HS-5 (cell line): Measurements from ENCODE around the gene SIK2.

ENCODE experiments used
- DNase-seq: peaks from one replicate; pipeline ENCODE4 v3.0.0-alpha.2; 2012; ENCODE audit warnings: low read depth

The SIK2 gene

GRCh38 chr11:111582163-111582562 is 20.1 kb upstream of the SIK2 start:
- DNase-seq, result no peak

DNA sequence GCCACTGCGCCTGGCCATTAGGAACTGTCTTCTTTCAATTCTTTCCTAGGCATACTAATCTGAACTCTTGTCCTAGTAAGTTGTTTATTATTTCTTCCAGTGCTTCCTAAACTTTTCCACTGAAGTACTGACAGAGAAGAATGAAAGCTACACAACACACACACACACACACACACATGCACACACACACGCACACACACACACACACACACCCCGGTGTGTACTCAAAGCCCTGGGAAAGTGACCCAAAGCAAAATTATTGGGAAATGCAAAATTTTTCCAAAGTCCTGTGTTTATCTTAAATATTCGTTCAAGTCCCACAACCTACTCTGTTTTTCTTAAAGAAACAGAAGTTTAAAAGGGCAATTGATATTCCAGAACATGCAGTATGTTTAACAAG is 19.4 kb upstream of the SIK2 start:
- no peak for DNase-seq

DNA sequence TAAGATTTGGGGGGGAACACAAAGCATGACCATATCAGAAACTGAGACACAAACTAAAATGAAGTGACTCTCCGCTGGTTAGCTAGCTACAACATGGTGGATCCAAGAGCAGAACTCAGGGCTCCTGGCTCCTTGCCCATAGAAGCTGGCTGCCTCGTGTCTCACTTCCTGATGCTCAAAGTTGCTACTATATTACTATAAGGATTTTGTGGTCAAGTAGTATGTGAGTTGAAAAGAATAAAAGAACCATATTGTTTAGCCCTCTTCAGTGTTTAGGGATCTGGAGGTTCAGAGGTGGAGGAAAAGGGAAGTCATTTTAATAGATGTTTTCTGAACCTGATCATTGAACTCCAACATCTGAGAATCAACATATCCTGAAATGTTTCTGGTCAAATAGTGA is 16.9 kb upstream of the SIK2 start:
- no peak for DNase-seq

GRCh38 chr11:111586388-111586831 is 15.8 kb upstream of the SIK2 start:
- no peak for DNase-seq

DNA sequence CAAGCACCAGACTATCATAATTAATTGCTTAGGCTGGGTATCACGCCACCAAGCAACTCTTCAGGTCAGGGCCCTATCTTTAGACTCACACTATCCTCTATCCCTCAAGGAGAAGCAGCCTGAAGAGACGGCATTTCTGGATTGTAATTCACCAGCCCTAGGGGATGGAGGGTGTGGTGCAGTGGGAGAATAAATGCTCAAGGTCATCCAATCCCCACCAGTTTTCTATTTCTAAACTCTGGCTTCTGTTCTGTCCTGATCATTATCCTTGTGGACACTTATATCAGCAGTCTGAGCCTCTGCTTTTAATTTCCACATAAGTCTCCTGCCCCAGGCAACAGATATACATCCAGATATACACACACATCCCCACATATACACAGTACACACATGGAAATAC is 13.1 kb upstream of the SIK2 start:
- no peak for DNase-seq

DNA sequence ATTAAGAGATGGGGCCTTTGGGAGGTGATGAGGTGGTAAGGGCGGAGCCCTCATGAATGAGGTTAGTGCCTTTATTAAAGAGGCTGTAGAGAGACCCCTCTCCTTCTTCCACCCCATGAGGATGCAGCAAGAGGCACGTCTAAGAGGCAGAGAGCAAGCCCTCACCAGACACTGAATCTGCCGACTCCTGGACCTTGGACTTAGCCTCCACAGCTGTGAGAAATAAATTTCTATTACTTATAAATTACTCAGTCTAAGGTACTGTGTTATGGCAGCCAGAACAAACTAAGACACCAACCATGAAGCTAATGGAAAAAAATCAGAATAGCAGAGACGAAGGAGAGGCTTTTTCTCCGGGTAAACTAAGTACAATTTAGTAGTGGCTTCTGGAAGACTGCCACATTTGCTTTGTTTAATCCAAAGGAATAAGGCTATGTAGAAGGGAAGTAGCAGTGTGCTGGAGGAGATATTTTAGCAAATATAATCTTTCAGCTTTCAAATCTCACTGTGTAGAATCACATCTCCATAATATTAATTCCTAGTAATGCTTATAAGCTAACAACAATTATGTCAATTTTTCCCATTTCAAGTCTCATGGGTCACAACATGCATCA is 12.3 kb upstream of the SIK2 start:
- no peak for DNase-seq

DNA sequence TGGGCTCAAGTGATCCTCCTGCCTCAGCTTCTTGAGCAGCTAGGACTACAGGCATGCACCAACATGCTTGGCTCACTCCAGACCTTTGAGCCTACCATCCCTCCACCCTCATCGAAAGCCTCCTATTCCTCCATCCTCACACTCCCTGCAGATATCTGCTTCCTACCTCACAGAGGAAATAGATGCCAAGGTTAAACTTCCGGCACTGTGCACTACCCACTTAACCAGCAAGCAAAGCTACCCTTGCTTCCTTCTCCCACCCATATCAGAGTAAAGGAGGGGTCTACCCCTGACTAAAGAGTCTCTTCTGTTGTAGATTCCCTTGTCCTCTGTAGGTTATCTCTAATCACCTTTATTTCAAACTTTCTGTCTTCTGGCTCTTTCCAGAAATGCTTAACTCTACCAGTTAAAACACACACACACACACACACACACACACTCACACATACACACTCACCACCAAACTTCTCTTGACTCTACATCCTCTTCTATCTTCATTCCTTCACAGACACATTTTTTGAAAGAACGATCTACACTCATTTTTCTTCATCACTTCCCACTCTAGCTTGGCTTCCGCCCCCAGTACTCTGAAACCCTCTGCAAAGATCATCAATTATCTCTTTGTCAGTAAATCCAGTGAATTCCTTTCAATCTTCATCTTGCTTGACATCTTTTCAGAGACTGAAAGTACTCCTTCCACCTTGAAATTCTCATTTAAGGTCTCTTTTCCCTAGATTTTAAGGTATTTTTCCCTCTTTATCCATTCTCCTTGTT is 10.9 kb upstream of the SIK2 start:
- no peak for DNase-seq

DNA sequence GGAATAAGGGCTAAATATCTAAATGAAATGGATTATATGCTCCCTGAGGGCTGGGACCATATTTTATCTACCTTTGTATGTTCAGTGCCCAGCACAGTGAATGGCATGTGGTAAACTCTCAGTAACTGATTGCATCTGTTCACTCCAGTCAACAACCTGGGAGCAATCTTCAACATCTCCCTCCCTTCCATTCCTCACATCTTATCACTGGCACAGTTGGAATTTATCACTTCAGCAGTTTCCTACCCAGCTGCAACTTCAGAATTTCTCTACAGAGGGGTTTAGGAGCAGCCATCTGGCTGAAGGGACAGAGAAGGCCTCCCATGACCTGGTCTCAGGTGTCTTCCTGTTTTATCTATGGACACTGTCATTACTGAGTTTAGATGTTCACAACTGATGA is 9.8 kb upstream of the SIK2 start:
- no peak for DNase-seq

- no peak for DNase-seq
Measured at GRCh38 chr11:111596319-111596718, 5.9 kb upstream of the SIK2 start.

- DNase-seq, result no peak
Measured at GRCh38 chr11:111598148-111598547, 4.1 kb upstream of the SIK2 start.

GRCh38 chr11:111598559-111598958 is 3.7 kb upstream of the SIK2 start:
- no peak for DNase-seq

DNA sequence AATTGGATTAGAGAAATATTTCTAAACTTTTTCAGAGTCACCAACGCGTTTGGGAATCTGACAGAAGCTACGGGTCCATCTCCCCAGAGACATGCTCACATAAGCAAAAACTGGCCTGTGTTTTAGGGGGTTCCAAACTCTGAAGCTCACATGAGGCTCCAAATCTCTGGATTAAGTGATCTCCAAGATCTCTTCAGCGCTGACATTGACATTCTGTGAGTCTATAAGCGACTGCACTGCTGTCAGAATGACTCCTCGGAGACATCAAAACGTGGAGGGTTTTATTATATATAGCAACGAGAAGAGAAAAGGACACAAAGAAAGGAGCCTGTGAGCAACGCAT is 642 bp upstream of the SIK2 start:
- DNase-seq, result no peak

DNA sequence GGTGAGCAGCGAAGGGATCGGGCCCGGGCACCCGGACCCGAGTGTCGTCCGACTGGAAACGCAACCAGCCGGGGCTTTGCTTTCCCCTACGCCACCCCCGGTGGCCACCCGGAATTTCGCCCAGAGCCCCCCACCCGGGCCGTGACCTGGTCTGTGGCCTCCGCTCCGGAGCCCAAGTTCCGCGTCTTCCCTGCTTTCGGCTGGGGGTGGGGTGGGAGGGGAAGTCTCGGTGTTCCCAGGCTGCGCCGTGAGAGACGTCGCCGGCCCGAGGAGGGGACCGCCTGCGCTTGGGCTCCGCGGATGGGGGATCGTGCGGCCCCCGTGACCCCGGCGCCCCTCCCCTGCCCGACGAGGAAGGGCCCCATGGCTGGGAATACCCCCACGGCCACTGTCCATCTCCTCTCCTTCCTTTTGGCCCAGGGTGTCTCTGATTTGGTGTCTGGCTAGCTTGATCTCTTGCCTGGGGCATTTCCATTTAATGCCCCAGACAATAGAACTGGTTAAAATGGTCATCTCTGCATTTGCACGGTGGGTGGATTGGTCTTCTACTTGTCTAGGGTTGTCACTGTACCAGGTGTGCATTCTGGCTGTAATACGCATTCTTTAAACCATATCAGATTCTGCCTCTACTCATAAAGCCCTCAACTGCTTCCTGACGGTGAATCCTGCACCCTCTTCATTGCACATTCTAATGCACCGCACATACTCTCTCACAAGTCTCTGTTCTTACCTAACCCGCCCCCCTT is 789 bp downstream of the SIK2 start:
- DNase-seq, result no peak

DNA sequence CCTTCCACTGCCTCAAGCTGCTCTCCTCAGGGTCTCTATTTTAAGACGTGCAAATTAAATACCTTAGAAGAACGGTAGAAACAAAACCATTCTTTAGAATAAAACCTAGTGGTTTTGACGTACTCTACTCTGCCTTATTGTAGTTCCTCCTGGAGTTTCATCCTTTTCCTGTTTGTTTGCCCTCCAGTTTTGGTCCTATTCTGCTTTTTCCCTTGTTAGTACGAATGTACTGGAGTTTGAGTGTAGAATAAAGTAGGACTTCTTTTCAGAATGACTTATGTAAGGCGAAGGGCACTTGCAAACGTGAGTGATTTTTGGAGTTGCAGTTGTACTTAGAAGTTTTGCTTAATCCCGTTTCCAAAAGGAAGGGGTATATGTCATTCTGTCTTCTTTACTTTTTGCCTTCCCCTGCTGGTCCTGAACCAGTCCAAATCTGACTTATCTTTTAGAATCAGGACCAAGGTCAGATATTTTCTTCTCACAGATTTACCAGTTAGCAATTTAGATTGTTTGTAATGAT is 1.4 kb downstream of the SIK2 start:
- no peak for DNase-seq

GRCh38 chr11:111604392-111605009 is 2.3 kb downstream of the SIK2 start:
- no peak for DNase-seq

DNA sequence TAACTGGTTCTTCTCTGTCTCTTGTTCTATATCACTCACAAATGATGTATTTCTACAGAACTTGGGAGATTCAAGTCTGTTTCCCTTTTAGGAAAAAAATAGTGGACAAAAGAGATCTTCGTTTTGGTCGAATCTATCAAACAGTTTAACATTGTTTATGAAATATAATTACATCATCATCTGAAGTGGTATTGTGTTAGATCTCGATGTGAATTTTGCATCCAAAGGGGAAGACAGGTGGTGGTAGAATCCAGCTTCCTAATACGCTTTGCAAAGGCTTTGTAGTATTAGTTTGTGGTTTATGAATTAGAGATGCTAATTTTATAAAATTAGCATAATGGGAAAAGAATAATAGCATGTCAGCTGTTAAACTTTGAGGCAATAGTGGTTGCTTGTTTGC is 3.4 kb downstream of the SIK2 start:
- no peak for DNase-seq

DNA sequence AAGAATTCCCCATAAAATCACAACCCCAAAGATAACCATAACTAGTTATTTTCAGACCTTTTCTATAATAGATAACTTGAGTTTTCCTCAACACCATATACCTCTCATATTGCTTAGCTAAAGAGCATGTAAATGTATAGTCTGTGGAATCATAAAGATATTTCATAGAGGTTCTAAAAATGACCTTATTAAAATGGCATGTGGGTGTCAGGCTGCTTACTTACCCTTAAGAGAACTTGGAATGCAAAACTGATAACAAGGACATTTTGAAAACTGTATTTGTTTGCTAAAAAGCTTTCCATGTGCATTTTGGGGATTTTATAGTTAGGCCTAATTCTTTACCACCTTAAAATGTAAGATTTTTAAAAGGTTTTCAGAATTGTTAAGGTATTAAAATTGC is 4.7 kb downstream of the SIK2 start:
- DNase-seq, result no peak

- DNase-seq, result no peak
Measured at GRCh38 chr11:111607751-111608150, 5.5 kb downstream of the SIK2 start.

DNA sequence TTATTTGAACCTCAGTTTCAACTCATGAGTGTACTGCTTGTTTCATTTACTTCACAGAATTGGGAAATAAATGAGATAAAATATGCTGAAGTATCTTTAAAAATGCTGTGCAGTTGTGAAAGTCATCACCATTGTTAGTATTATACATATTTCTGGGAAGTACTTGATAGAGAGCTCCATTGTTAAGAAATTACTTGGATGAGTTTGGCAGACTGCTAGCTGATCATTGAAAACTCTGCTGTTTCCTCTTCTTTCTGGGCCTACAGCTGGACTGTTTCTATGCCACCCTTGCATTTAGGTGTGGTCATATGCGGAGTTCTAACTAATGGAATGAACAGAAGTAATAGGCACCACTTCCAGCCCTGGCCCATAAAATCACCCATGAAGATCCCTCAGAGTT is 10.0 kb downstream of the SIK2 start:
- no peak for DNase-seq

DNA sequence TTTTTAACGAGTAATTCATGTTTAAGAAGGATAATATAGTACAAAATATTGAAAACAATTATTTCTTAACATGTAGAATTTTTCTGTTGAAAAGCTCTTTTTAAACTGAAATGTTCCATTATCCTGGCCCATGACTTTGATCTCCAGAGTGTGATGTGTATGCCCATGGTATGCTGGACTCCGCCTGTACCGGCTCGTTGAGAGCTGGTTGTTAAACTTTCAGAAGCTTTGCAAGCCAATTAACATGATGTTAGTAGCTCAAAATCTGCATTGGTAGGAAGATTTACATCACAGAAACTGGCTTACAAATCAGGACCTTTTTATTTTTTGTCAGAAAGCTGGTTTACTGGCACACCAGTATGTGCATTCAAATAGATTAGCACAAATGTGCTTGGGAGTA is 15.0 kb downstream of the SIK2 start:
- DNase-seq, result no peak

DNA sequence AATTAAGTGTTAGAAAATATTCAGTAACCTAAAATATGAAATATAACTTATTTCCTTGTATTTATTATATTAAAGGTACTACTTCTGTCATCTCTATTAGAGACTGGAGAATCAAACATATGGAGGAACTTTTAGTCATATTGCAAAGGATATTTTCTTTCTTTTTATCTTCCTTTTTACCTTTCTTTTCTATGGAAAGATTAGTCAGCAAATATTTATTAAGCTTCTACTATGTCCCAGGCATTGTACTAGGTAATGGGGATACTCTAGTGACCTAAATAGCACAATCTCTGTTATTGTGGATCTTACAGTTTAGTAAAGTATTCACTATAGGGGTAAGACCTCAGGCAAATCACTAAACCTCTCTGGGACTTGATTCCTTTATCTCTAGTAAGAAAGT is 18.3 kb downstream of the SIK2 start:
- no peak for DNase-seq

- no peak for DNase-seq
Measured at GRCh38 chr11:111623527-111624030, 21.3 kb downstream of the SIK2 start.

GRCh38 chr11:111624608-111625007 is 22.4 kb downstream of the SIK2 start:
- DNase-seq, result no peak
